Measurements from ENCODE around the gene CRYBG1.
"Not testable (repeated sequence)": the region's sequence is repeated elsewhere in the genome, so short reads cannot be mapped to it uniquely, and the experiment has no call there.

DNA sequence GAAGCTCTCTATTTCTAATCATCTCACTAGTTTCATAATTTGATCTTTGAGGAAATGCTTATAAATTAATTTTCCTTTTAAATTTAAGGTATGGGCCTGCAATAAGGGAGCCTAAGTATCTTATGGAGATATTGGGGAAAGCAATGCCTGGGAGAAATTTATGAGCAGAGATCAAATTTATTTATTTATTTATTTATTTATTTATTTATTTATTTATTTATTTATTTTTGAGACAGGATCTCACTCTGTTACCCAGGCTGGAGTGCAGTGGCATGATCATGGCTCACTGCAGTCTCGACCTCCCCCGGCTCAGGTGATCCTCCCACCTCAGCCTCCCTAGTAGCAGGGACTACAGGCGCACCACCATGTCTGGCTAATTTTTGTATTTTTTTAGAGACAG, 155.1 kb downstream of the CRYBG1 start:
- TF ChIP-seq, protein P1, sequence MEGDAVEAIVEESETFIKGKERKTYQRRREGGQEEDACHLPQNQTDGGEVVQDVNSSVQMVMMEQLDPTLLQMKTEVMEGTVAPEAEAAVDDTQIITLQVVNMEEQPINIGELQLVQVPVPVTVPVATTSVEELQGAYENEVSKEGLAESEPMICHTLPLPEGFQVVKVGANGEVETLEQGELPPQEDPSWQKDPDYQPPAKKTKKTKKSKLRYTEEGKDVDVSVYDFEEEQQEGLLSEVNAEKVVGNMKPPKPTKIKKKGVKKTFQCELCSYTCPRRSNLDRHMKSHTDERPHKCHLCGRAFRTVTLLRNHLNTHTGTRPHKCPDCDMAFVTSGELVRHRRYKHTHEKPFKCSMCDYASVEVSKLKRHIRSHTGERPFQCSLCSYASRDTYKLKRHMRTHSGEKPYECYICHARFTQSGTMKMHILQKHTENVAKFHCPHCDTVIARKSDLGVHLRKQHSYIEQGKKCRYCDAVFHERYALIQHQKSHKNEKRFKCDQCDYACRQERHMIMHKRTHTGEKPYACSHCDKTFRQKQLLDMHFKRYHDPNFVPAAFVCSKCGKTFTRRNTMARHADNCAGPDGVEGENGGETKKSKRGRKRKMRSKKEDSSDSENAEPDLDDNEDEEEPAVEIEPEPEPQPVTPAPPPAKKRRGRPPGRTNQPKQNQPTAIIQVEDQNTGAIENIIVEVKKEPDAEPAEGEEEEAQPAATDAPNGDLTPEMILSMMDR (IDR thresholded peaks at IDR 0.05): not testable (repeated sequence)
- not testable (repeated sequence) for TF ChIP-seq HEYL (CRISPR knock-in tag; IDR thresholded peaks at IDR 0.05); POLR2A (IDR thresholded peaks at IDR 0.05; ENCODE audit: low read length); RNF2 (IDR thresholded peaks at IDR 0.05; ENCODE audit: borderline replicate concordance, low read depth); ESRRA (IDR thresholded peaks at IDR 0.05; ENCODE audit: borderline replicate concordance, low read length); ZFP36 (IDR thresholded peaks at IDR 0.05; ENCODE audit: borderline replicate concordance, partially characterized antibody); EP300 (IDR thresholded peaks at IDR 0.05); BHLHE40 (IDR thresholded peaks at IDR 0.05; ENCODE audit: low read depth, low read length); RFX5 (IDR thresholded peaks at IDR 0.05); CHD4 (IDR thresholded peaks at IDR 0.05; ENCODE audit: borderline replicate concordance); MYC (IDR thresholded peaks at IDR 0.05; ENCODE audit: borderline replicate concordance, low read length)
- TF ChIP-seq, protein P2, sequence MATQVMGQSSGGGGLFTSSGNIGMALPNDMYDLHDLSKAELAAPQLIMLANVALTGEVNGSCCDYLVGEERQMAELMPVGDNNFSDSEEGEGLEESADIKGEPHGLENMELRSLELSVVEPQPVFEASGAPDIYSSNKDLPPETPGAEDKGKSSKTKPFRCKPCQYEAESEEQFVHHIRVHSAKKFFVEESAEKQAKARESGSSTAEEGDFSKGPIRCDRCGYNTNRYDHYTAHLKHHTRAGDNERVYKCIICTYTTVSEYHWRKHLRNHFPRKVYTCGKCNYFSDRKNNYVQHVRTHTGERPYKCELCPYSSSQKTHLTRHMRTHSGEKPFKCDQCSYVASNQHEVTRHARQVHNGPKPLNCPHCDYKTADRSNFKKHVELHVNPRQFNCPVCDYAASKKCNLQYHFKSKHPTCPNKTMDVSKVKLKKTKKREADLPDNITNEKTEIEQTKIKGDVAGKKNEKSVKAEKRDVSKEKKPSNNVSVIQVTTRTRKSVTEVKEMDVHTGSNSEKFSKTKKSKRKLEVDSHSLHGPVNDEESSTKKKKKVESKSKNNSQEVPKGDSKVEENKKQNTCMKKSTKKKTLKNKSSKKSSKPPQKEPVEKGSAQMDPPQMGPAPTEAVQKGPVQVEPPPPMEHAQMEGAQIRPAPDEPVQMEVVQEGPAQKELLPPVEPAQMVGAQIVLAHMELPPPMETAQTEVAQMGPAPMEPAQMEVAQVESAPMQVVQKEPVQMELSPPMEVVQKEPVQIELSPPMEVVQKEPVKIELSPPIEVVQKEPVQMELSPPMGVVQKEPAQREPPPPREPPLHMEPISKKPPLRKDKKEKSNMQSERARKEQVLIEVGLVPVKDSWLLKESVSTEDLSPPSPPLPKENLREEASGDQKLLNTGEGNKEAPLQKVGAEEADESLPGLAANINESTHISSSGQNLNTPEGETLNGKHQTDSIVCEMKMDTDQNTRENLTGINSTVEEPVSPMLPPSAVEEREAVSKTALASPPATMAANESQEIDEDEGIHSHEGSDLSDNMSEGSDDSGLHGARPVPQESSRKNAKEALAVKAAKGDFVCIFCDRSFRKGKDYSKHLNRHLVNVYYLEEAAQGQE (IDR thresholded peaks at IDR 0.05): not testable (repeated sequence)
- TF ChIP-seq, protein P3, sequence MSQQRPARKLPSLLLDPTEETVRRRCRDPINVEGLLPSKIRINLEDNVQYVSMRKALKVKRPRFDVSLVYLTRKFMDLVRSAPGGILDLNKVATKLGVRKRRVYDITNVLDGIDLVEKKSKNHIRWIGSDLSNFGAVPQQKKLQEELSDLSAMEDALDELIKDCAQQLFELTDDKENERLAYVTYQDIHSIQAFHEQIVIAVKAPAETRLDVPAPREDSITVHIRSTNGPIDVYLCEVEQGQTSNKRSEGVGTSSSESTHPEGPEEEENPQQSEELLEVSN (IDR thresholded peaks at IDR 0.05; ENCODE audit: borderline replicate concordance, low read depth): not testable (repeated sequence)
- TF ChIP-seq, protein P4, sequence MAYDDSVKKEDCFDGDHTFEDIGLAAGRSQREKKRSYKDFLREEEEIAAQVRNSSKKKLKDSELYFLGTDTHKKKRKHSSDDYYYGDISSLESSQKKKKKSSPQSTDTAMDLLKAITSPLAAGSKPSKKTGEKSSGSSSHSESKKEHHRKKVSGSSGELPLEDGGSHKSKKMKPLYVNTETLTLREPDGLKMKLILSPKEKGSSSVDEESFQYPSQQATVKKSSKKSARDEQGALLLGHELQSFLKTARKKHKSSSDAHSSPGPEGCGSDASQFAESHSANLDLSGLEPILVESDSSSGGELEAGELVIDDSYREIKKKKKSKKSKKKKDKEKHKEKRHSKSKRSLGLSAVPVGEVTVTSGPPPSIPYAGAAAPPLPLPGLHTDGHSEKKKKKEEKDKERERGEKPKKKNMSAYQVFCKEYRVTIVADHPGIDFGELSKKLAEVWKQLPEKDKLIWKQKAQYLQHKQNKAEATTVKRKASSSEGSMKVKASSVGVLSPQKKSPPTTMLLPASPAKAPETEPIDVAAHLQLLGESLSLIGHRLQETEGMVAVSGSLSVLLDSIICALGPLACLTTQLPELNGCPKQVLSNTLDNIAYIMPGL (CRISPR knock-in tag; IDR thresholded peaks at IDR 0.05; ENCODE audit: borderline replicate concordance): not testable (repeated sequence)

Data from A549 (cell line).